GM21529 (cell line): ENCODE data around the gene LY6G5B.

Experiments
- ATAC-seq: cut with Tn5 transposase; IDR thresholded peaks from one replicate; pipeline ENCODE4 v1.9.1; 2021; ENCODE audit not compliant: unreplicated experiment

The LY6G5B gene

GRCh38 chr6:31669676-31670075, at the start of gene LY6G5B:
TSS of gene LY6G5B (plus strand) at chr6:31669976. CDS start at chr6:31670951, 975 bp downstream.
- ATAC-seq, result no peak

GRCh38 chr6:31620586-31621319, 49.0 kb upstream of the LY6G5B start, which contains the start of gene PRRC2A:
TSS of gene PRRC2A (plus strand) at chr6:31620715. CDS start at chr6:31622790, 2,075 bp downstream.
- peak; percentile 30 for ATAC-seq

GRCh38 chr6:31621320-31621939, 48.3 kb upstream of the LY6G5B start:
- ATAC-seq, result no peak

GRCh38 chr6:31621991-31622390, 47.8 kb upstream of the LY6G5B start:
- ATAC-seq, result no peak

GRCh38 chr6:31622684-31623091, 47.1 kb upstream of the LY6G5B start:
- no peak for ATAC-seq

GRCh38 chr6:31624070-31624469, 45.7 kb upstream of the LY6G5B start:
- no peak for ATAC-seq

GRCh38 chr6:31626952-31627351, 42.8 kb upstream of the LY6G5B start:
- ATAC-seq, result no peak

GRCh38 chr6:31627690-31628287, 42.0 kb upstream of the LY6G5B start:
- no peak for ATAC-seq

GRCh38 chr6:31629014-31629413, 40.8 kb upstream of the LY6G5B start:
- no peak for ATAC-seq

- ATAC-seq, result no peak
Observed at GRCh38 chr6:31630177-31630934, 39.4 kb upstream of the LY6G5B start.

GRCh38 chr6:31631209-31631608, 38.6 kb upstream of the LY6G5B start:
- ATAC-seq, result no peak

GRCh38 chr6:31631681-31632278, 38.0 kb upstream of the LY6G5B start:
- no peak for ATAC-seq

GRCh38 chr6:31632279-31632946, 37.4 kb upstream of the LY6G5B start:
- no peak for ATAC-seq

GRCh38 chr6:31633447-31633846, 36.3 kb upstream of the LY6G5B start:
- no peak for ATAC-seq

- ATAC-seq, result no peak
Observed at GRCh38 chr6:31634131-31634530, 35.6 kb upstream of the LY6G5B start.

GRCh38 chr6:31634969-31635575, 34.7 kb upstream of the LY6G5B start:
- no peak for ATAC-seq

- ATAC-seq, result no peak
Observed at GRCh38 chr6:31636698-31637596, 32.8 kb upstream of the LY6G5B start.

- no peak for ATAC-seq
Observed at GRCh38 chr6:31639043-31639442, 30.7 kb upstream of the LY6G5B start.

- no peak for ATAC-seq
Observed at GRCh38 chr6:31639449-31639861, 30.3 kb upstream of the LY6G5B start.
